Prostate gland (tissue), 2 donors: ENCODE results near the gene GNPTAB. TPM values are rescaled to one million over a fixed set of nuclear protein-coding genes. Genes with fewer than 3 reads are reported as not detected.
"Not testable (repeated sequence)": the region's sequence is repeated elsewhere in the genome, so short reads cannot be mapped to it uniquely, and the experiment has no call there.

Source experiments
- DNase-seq: peaks from one replicate; pipeline ENCODE4 v3.0.0-alpha.2; 2019; ENCODE audit warnings: low spot score
- H3K27ac ChIP-seq, 2 donors: fragments of 200-600 bp; sonication (generic); 2 replicates each; pipeline ENCODE4 v1.5.1; 2017 to 2019
- H3K27me3 ChIP-seq: fragments of 200-600 bp; sonication (generic); replicated peaks from 2 replicates; pipeline ENCODE4 v1.5.1; 2019; ENCODE audit not compliant: insufficient read depth
- H3K36me3 ChIP-seq, 2 donors: fragments of 200-600 bp; sonication (generic); 1 replicate in 1 of 2; 2 replicates in 1 of 2; pipeline versions ENCODE4 v1.5.1 to v1.8.1; 2017 to 2019
- H3K4me1 ChIP-seq: fragments of 200-600 bp; sonication (generic); replicated peaks from 2 replicates; pipeline ENCODE4 v1.5.1; 2019
- H3K4me3 ChIP-seq, 2 donors: fragments of 200-600 bp; sonication (generic); 2 replicates each; pipeline ENCODE4 v1.5.1; 2017 to 2019
- H3K9me3 ChIP-seq: fragments of 200-600 bp; sonication (generic); 2 replicates; pipeline ENCODE4 v1.5.1; 2017
- POLR2A ChIP-seq: fragments of 450-650 bp; IDR thresholded peaks from one replicate; pipeline ENCODE4 v1.6.1; 2016; ENCODE audit warnings: antibody characterized with exemption, mild to moderate bottlenecking
- POLR2AphosphoS5 ChIP-seq: sonication (generic); formaldehyde crosslinking; IDR thresholded peaks from one replicate; pipeline ENCODE4 v1.6.1; 2017; ENCODE audit warnings: antibody characterized with exemption
- WGBS: methylation state at CpG from one replicate; pipeline ENCODE4 v1.1.5; 2018; 5-methylcytosine and 5-hydroxymethylcytosine counted together
- intact Hi-C: fragments of 100-400 bp; cut with DNase I; formaldehyde crosslinking; loops from one replicate; pipeline ENCODE4 v1.14.2; 2022
- total RNA-seq, 2 donors: library from RNA; depleted of rRNA; stranded (reverse); fragments of >200 nt; gene quantifications; one replicate each; pipeline ENCODE4 v1.1.0, GENCODE V29; 2016
- TF ChIP-seq, protein P1 (sequence below), 4 experiments: fragments of 200-600 bp in 2 of 4; fragments of 450-650 bp in 2 of 4; sonication (generic) in 2 of 4; IDR thresholded peaks; 1 replicate in 3 of 4; 2 replicates in 1 of 4; pipeline ENCODE4 v1.5.1; 2016 to 2019; ENCODE audit warnings: antibody characterized with exemption in 4 of 4, mild to moderate bottlenecking in 2 of 4, moderate library complexity in 2 of 4

GNPTAB gene
- total RNA-seq, 2 donors from 2014 or later, result 49.9 to 52.7 TPM

DNA sequence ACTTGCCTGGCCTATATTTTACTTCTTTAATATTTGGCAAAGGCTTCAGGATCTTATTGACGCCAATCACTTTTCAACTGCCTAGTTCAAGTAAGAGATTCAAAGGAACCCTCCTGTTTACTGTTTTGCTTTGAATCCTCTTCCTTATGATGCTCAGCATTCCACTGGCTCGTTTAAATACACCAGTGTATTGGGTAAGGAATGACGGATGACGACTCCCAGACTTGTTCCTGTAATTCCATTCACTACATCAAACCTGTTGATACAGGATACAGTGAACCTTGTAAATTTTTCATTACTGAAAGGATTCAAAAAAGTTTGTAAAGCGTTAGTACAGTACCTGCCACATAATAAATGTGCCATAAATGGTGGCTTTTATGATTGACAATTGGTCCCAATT lies 89.8 kb downstream of the GNPTAB start:
- DNase-seq, result no peak
- Histone ChIP-seq H3K4me1 (no peaks in the 10 kb centered on the region), H3K27ac (no peak overlapping the region), H3K9me3 (no peaks in the 10 kb centered on the region), H3K36me3 (peaks cover 0 to 7% of the 10 kb centered on the region in 2 donors), H3K27me3 (no peaks in the 10 kb centered on the region), H3K4me3 (no peak overlapping the region)
- TF ChIP-seq, protein P1, sequence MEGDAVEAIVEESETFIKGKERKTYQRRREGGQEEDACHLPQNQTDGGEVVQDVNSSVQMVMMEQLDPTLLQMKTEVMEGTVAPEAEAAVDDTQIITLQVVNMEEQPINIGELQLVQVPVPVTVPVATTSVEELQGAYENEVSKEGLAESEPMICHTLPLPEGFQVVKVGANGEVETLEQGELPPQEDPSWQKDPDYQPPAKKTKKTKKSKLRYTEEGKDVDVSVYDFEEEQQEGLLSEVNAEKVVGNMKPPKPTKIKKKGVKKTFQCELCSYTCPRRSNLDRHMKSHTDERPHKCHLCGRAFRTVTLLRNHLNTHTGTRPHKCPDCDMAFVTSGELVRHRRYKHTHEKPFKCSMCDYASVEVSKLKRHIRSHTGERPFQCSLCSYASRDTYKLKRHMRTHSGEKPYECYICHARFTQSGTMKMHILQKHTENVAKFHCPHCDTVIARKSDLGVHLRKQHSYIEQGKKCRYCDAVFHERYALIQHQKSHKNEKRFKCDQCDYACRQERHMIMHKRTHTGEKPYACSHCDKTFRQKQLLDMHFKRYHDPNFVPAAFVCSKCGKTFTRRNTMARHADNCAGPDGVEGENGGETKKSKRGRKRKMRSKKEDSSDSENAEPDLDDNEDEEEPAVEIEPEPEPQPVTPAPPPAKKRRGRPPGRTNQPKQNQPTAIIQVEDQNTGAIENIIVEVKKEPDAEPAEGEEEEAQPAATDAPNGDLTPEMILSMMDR (IDR thresholded peaks at IDR 0.05), result no peak
- TF ChIP-seq POLR2A, result no peak
- TF ChIP-seq POLR2AphosphoS5, result peak; percentile 27
- 34% methylated on average over 5 of the region's 5 CpGs for WGBS
- intact Hi-C loops, result no loop called here

- H3K4me3 ChIP-seq, result no peak overlapping the region
- H3K27me3 ChIP-seq, result no peaks in the 10 kb centered on the region
- intact Hi-C loops, result no loop called here
- no peak for DNase-seq
- H3K4me1 ChIP-seq, result no peaks in the 10 kb centered on the region
- peaks cover 0 to 7% of the 10 kb centered on the region in 2 donors for H3K36me3 ChIP-seq
- TF ChIP-seq POLR2A (no peak), POLR2AphosphoS5 (no peak)
- TF ChIP-seq, protein P1 (IDR thresholded peaks at IDR 0.05), result no peak
- H3K9me3 ChIP-seq, result no peaks in the 10 kb centered on the region
- H3K27ac ChIP-seq, result no peak overlapping the region
- 80% methylated on average over 5 of the region's 5 CpGs for WGBS
Measured at GRCh38 chr12:101740566-101740965, 90.2 kb downstream of the GNPTAB start.

GRCh38 chr12:101738920-101739665 lies 91.7 kb downstream of the GNPTAB start, which contains the start of gene SYCP3:
SYCP3 (minus strand) TSS chr12:101739462; CDS start chr12:101737935, 1,527 bp downstream.
- intact Hi-C loops, result no loop called here
- Histone ChIP-seq H3K27ac (no peak within 1 kb of the TSS), H3K27me3 (no peaks in the 10 kb centered on the region), H3K4me3 (no peak within 1 kb of the TSS), H3K4me1 (no peaks in the 10 kb centered on the region), H3K36me3 (peaks cover 0 to 7% of the 10 kb centered on the region in 2 donors), H3K9me3 (no peaks in the 10 kb centered on the region)
- 97% methylated on average over 57 of the region's 57 CpGs for WGBS
- TF ChIP-seq POLR2A (no peak), POLR2AphosphoS5 (no peak)
- TF ChIP-seq, protein P1 (IDR thresholded peaks at IDR 0.05), result no peak
- no peak for DNase-seq

- Histone ChIP-seq H3K27ac (no peak overlapping the region), H3K4me3 (no peak overlapping the region), H3K9me3 (no peaks in the 10 kb centered on the region), H3K4me1 (no peaks in the 10 kb centered on the region), H3K36me3 (peaks cover 0 to 7% of the 10 kb centered on the region in 2 donors), H3K27me3 (no peaks in the 10 kb centered on the region)
- WGBS, result 94% methylated on average over 6 of the region's 6 CpGs
- no peak for DNase-seq
- intact Hi-C loops, result no loop called here
- TF ChIP-seq POLR2AphosphoS5, result no peak
- TF ChIP-seq POLR2A, result no peak
- TF ChIP-seq, protein P1 (IDR thresholded peaks at IDR 0.05), result no peak
Measured at GRCh38 chr12:101737476-101737875, 93.3 kb downstream of the GNPTAB start.

GRCh38 chr12:101734482-101734881 lies 96.3 kb downstream of the GNPTAB start:
- intact Hi-C loops, H3K36me3 ChIP-seq, H3K4me3 ChIP-seq, H3K27ac ChIP-seq, H3K9me3 ChIP-seq, DNase-seq, H3K4me1 ChIP-seq, H3K27me3 ChIP-seq: not testable (repeated sequence)
- 94% methylated on average over 5 of the region's 5 CpGs for WGBS
